ENCODE measurements around the gene CDSN.

Gene CDSN

DNA sequence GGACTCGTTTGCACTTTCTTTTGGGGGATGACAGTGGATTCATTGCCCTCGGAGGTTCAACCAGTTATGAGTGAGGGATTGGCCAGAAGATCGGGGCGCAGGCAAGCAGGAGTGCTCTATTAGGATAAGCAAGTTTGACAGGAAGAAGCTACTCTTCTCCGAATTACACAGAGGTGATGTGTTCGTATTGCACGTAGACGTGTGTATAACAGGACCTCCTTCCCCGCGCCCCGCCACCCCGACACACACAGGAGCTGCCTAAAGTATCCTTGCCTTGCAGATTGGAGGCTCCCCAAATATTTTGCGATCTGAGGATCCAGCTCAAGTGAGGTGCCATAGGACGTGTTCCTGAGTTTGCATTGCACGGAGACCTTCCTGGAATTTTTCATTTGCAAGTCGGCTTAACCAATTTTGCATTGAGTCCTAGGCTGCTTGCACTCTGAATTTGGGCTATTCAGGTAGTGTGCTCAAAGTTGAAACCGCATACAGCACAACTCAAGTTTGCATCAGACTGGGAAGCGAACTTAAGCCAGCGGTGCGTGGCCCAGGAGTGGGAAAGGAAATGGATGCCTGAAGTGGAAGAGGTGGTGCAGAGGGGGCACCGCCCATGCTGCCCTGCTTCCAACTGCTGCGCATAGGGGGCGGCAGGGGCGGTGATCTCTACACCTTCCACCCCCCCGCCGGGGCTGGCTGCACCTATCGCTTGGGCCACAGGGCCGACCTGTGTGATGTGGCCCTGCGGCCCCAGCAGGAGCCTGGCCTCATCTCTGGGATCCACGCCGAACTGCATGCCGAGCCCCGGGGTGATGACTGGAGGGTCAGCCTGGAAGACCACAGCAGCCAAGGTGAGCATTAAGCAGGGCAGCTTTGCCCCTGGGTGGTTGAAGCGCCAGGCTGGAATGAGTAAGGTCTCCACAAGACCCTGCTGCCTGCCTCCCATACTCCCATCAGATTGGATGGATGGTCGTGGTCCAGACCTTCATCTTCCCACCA lies 38.9 kb upstream of the CDSN start:
- Histone ChIP-seq H3K27me3 (ENCODE audit: control insufficient read depth, insufficient read depth, low read length) (no peaks in the 10 kb centered on the region), H3K27ac (ENCODE audit: low read depth, low read length) (peak overlapping the region; percentile 56), H3K9ac (ENCODE audit: low read length) (peak overlapping the region; percentile 61), H3K4me1 (ENCODE audit: control insufficient read depth, insufficient read depth, low read length) (peaks cover 5% of the 10 kb centered on the region), H3K36me3 (ENCODE audit: control insufficient read depth, insufficient read depth, low read length) (no peaks in the 10 kb centered on the region), H3K4me3 (ENCODE audit: low read length) (peak overlapping the region; percentile 74)

GRCh38 chr6:31158140-31158862 lies 38.1 kb upstream of the CDSN start, which contains the start of gene TCF19:
Gene TCF19 (plus strand): TSS chr6:31158589. CDS start chr6:31159470, 881 bp downstream.
- peak within 1 kb of the TSS; percentile 65 for H3K27ac ChIP-seq (ENCODE audit: low read depth, low read length)

DNA sequence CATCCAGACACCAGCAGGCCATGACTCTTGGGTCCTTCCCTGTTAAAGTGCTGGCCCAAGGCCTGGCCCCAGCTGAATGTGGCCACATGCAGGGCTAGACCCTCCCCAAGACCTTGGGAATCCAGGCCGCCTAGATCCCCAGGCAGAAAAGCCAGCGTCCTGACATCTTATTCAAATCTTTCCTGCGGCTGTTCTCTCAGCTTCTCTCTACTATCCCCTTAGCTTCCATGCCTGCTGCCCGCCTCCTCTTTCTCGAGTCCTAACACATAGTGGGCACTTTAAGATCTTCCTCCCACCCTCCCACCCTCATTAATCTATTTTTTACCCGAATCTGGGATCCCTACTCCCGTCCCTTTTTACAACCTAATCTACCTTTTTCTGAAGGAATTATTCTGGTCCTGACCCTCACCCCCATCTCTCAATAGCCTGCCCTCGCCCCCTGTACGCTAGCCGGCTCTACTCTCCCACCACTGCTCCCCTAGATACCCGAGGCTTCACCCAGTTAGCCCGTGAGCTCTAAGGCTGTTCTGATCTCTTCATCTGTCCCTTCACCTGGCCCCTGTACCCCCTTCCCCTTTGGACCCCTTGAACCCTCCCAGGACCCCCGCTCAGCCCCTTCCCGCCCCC lies 37.4 kb upstream of the CDSN start, which contains the start of gene CCHCR1:
Gene CCHCR1 (minus strand): TSS at position 290 of the 627 bp plus-strand sequence. CDS start 202 bp downstream, at position 88.
- H3K27me3 ChIP-seq (ENCODE audit: control insufficient read depth, insufficient read depth, low read length): no peaks in the 10 kb centered on the region
- peaks cover 5% of the 10 kb centered on the region for H3K4me1 ChIP-seq (ENCODE audit: control insufficient read depth, insufficient read depth, low read length)
- H3K4me3 ChIP-seq (ENCODE audit: low read length): peak within 1 kb of the TSS; percentile 85
- peak within 1 kb of the TSS; percentile 65 for H3K27ac ChIP-seq (ENCODE audit: low read depth, low read length)
- peak within 1 kb of the TSS; percentile 93 for H3K9ac ChIP-seq (ENCODE audit: low read length)
- H3K36me3 ChIP-seq (ENCODE audit: control insufficient read depth, insufficient read depth, low read length): peaks cover 1% of the 10 kb centered on the region

More at GRCh38 chr6:31158140-31158862, 38.1 kb upstream of the CDSN start, which contains the start of gene TCF19:
- Histone ChIP-seq H3K36me3 (ENCODE audit: control insufficient read depth, insufficient read depth, low read length) (no peaks in the 10 kb centered on the region), H3K27me3 (ENCODE audit: control insufficient read depth, insufficient read depth, low read length) (no peaks in the 10 kb centered on the region), H3K9ac (ENCODE audit: low read length) (peak within 1 kb of the TSS; percentile 93), H3K4me1 (ENCODE audit: control insufficient read depth, insufficient read depth, low read length) (peaks cover 5% of the 10 kb centered on the region), H3K4me3 (ENCODE audit: low read length) (peak within 1 kb of the TSS; percentile 85)

DNA sequence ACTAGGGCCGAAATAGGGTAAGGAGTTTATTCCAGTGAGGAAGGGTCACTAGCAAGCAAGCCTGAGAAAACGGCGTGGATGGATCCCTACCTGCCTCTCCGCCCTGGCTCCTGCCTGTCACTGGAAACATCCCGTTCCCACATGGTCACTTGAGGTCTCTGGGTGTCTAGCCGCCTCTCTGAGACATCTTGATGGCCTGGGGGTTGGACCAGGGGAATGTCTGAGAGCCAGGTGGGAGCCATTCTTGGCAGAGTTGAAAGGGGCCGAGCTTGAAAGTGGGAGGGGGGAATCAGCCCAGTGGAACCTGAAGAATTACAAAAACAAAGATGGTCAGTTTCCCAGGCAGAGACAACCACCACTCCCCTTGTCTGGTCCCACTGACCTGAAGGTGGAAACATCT lies 36.4 kb upstream of the CDSN start:
- Histone ChIP-seq H3K4me3 (ENCODE audit: low read length) (no peak overlapping the region), H3K4me1 (ENCODE audit: control insufficient read depth, insufficient read depth, low read length) (peaks cover 5% of the 10 kb centered on the region), H3K27me3 (ENCODE audit: control insufficient read depth, insufficient read depth, low read length) (no peaks in the 10 kb centered on the region)

GRCh38 chr6:31154436-31154835 lies 34.2 kb upstream of the CDSN start:
- Histone ChIP-seq H3K4me3 (ENCODE audit: low read length) (no peak overlapping the region), H3K27ac (ENCODE audit: low read depth, low read length) (no peak overlapping the region), H3K4me1 (ENCODE audit: control insufficient read depth, insufficient read depth, low read length) (peaks cover 5% of the 10 kb centered on the region), H3K9ac (ENCODE audit: low read length) (no peak overlapping the region), H3K36me3 (ENCODE audit: control insufficient read depth, insufficient read depth, low read length) (peaks cover 14% of the 10 kb centered on the region), H3K27me3 (ENCODE audit: control insufficient read depth, insufficient read depth, low read length) (no peaks in the 10 kb centered on the region)

More for the DNA sequence above, 36.4 kb upstream of the CDSN start:
- Histone ChIP-seq H3K9ac (ENCODE audit: low read length) (no peak overlapping the region), H3K36me3 (ENCODE audit: control insufficient read depth, insufficient read depth, low read length) (peaks cover 3% of the 10 kb centered on the region), H3K27ac (ENCODE audit: low read depth, low read length) (no peak overlapping the region)

DNA sequence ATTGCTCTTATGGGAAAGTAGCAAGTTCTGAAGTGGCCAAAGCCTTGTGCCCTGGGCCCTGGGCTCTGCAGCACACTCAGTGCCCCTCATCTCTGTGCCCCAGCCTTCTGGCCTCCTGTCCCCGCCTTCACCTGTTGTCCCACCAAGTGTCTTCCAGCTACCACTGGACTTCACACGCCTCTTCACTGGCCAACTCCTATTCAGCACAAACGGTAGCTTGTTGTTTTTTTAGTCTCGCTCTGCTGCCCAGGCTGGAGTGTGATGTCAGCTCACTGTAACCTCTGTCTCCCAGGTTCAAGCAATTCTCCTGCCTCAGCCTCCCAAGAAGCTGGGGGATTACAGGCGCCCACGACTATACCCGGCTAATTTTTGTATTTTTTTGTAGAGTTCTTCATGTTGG lies 32.5 kb upstream of the CDSN start:
- peaks cover 5% of the 10 kb centered on the region for H3K4me1 ChIP-seq (ENCODE audit: control insufficient read depth, insufficient read depth, low read length)
- no peak overlapping the region for H3K9ac ChIP-seq (ENCODE audit: low read length)
- H3K27me3 ChIP-seq (ENCODE audit: control insufficient read depth, insufficient read depth, low read length): no peaks in the 10 kb centered on the region
- no peak overlapping the region for H3K27ac ChIP-seq (ENCODE audit: low read depth, low read length)
- no peak overlapping the region for H3K4me3 ChIP-seq (ENCODE audit: low read length)
- peaks cover 16% of the 10 kb centered on the region for H3K36me3 ChIP-seq (ENCODE audit: control insufficient read depth, insufficient read depth, low read length)

DNA sequence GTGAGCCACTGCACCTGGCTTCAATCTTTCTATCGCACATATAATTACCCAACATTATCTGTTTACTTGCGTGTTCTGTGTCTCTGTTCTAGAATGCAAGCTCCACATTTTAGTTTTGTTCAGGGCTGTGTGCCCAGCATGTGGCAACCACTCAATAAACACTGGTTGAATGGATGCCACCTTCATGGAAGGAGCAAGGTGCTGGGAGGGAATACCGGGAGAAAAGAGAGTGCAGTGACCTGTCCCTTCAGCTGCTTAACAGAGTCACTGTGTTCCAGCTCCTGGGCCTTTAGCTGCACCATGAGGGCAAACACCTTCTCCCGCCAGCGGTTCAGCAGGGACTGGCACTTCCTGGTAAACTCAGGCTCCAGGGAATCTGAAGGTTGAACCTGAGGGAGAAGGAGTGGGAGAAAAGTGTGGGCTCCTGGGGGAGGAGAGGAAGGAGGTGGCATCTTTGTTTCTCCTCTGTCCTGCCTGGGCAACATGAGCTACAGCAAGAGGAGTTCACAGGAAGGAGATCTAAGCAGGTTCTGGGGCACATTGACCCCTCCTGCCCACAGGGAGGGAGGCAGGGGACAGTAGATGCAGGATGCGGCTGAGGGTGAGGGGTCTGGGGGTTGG lies 29.7 kb upstream of the CDSN start:
- H3K4me3 ChIP-seq (ENCODE audit: low read length): no peak overlapping the region
- H3K4me1 ChIP-seq (ENCODE audit: control insufficient read depth, insufficient read depth, low read length): no peaks in the 10 kb centered on the region
- H3K36me3 ChIP-seq (ENCODE audit: control insufficient read depth, insufficient read depth, low read length): peaks cover 16% of the 10 kb centered on the region
- no peak overlapping the region for H3K9ac ChIP-seq (ENCODE audit: low read length)
- no peaks in the 10 kb centered on the region for H3K27me3 ChIP-seq (ENCODE audit: control insufficient read depth, insufficient read depth, low read length)
- H3K27ac ChIP-seq (ENCODE audit: low read depth, low read length): no peak overlapping the region

DNA sequence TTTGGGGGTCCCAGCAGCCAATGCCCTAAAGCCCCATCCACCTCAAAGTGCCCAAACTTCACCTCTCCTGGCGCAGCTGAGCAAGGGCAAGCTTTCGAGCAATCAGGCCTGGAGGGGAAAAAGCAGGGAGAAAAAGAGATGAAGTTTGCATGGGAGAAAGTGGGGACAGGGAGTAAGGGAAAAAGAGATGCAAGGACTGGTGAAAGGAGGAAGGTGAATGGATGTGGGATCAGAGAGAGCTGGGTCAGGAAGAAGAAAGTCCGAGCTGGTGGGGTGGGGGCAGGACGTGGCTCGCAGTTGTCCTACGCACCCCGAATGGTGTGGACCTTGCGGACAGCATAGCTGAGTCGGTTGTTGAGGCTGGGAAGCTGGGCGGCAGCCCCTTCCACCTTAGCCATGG lies 25.1 kb upstream of the CDSN start:
- Histone ChIP-seq H3K27ac (ENCODE audit: low read depth, low read length) (no peak overlapping the region), H3K36me3 (ENCODE audit: control insufficient read depth, insufficient read depth, low read length) (peaks cover 12% of the 10 kb centered on the region), H3K9ac (ENCODE audit: low read length) (no peak overlapping the region), H3K4me1 (ENCODE audit: control insufficient read depth, insufficient read depth, low read length) (peaks cover 8% of the 10 kb centered on the region), H3K4me3 (ENCODE audit: low read length) (no peak overlapping the region), H3K27me3 (ENCODE audit: control insufficient read depth, insufficient read depth, low read length) (no peaks in the 10 kb centered on the region)

- Histone ChIP-seq H3K9ac (ENCODE audit: low read length) (no peak overlapping the region), H3K4me3 (ENCODE audit: low read length) (no peak overlapping the region), H3K36me3 (ENCODE audit: control insufficient read depth, insufficient read depth, low read length) (peaks cover 9% of the 10 kb centered on the region), H3K27me3 (ENCODE audit: control insufficient read depth, insufficient read depth, low read length) (no peaks in the 10 kb centered on the region), H3K4me1 (ENCODE audit: control insufficient read depth, insufficient read depth, low read length) (peaks cover 8% of the 10 kb centered on the region), H3K27ac (ENCODE audit: low read depth, low read length) (no peak overlapping the region)
Observed at GRCh38 chr6:31144970-31145340, 24.7 kb upstream of the CDSN start.

- Histone ChIP-seq H3K36me3 (ENCODE audit: control insufficient read depth, insufficient read depth, low read length) (peaks cover 5% of the 10 kb centered on the region), H3K27me3 (ENCODE audit: control insufficient read depth, insufficient read depth, low read length) (no peaks in the 10 kb centered on the region), H3K27ac (ENCODE audit: low read depth, low read length) (no peak overlapping the region), H3K9ac (ENCODE audit: low read length) (no peak overlapping the region), H3K4me1 (ENCODE audit: control insufficient read depth, insufficient read depth, low read length) (peaks cover 8% of the 10 kb centered on the region), H3K4me3 (ENCODE audit: low read length) (no peak overlapping the region)
Observed at GRCh38 chr6:31144296-31144969, 24.2 kb upstream of the CDSN start.

GRCh38 chr6:31143148-31143547 lies 22.9 kb upstream of the CDSN start:
- Histone ChIP-seq H3K4me3 (ENCODE audit: low read length) (no peak overlapping the region), H3K27ac (ENCODE audit: low read depth, low read length) (peak overlapping the region; percentile 33), H3K9ac (ENCODE audit: low read length) (no peak overlapping the region), H3K27me3 (ENCODE audit: control insufficient read depth, insufficient read depth, low read length) (no peaks in the 10 kb centered on the region), H3K4me1 (ENCODE audit: control insufficient read depth, insufficient read depth, low read length) (peaks cover 8% of the 10 kb centered on the region), H3K36me3 (ENCODE audit: control insufficient read depth, insufficient read depth, low read length) (peaks cover 3% of the 10 kb centered on the region)
